Ascending aorta (tissue), 2 donors: ENCODE results near the gene RELT. TPM values are rescaled to one million over a fixed set of nuclear protein-coding genes. Genes with fewer than 3 reads are reported as not detected.

Experiments used
- DNase-seq, 2 donors: peaks; one replicate each; pipeline ENCODE4 v3.0.0-alpha.2; 2019; ENCODE audit warnings: low spot score in 2 of 2
- H3K27ac ChIP-seq, 2 donors: fragments of 200-600 bp; sonication (generic); one replicate each; pipeline ENCODE4 v1.5.1; 2016 to 2017; ENCODE audit warnings: mild to moderate bottlenecking in 1 of 2
- H3K27me3 ChIP-seq: fragments of 200-600 bp; sonication (generic); one replicate; pipeline ENCODE4 v1.5.1; 2017
- H3K36me3 ChIP-seq, 2 donors: fragments of 200-600 bp; sonication (generic); one replicate each; pipeline ENCODE4 v1.5.1; 2016
- H3K4me1 ChIP-seq, 2 donors: fragments of 200-600 bp; sonication (generic); one replicate each; pipeline ENCODE4 v1.5.1; 2016 to 2017; ENCODE audit warnings: mild to moderate bottlenecking in 1 of 2
- H3K4me3 ChIP-seq, 2 donors: fragments of 200-600 bp; sonication (generic); one replicate each; pipeline ENCODE4 v1.5.1; 2016 to 2017; ENCODE audit warnings: mild to moderate bottlenecking in 1 of 2
- H3K9me3 ChIP-seq, 2 donors: fragments of 200-600 bp; sonication (generic); one replicate each; pipeline ENCODE4 v1.5.1; 2016
- CTCF ChIP-seq, 3 experiments: fragments of 200-600 bp in 2 of 3; fragments of 450-650 bp in 1 of 3; sonication (generic) in 2 of 3; IDR thresholded peaks; one replicate each; pipeline ENCODE4 v1.5.1; 2016 to 2019; ENCODE audit warnings: antibody characterized with exemption in 3 of 3, mild to moderate bottlenecking in 1 of 3, moderate library complexity in 1 of 3
- intact Hi-C: fragments of 100-400 bp; cut with DNase I; formaldehyde crosslinking; loops from one replicate; pipeline ENCODE4 v1.15.1; 2023
- total RNA-seq: library from RNA; depleted of rRNA; stranded (reverse); fragments of >200 nt; gene quantifications from one replicate; pipeline ENCODE4 v1.1.0, GENCODE V29; 2016

Gene RELT
- total RNA-seq, 1 donor from 2014 or later, result 25.7 TPM

- Histone ChIP-seq H3K27ac (peak overlapping the region; percentile 79 to 89), H3K4me3 (peak overlapping the region; percentile 1 to 7), H3K9me3 (no peaks in the 10 kb centered on the region), H3K36me3 (peaks cover 5 to 6% of the 10 kb centered on the region in 2 donors), H3K27me3 (no peaks in the 10 kb centered on the region), H3K4me1 (peaks cover 50 to 88% of the 10 kb centered on the region in 2 donors)
- DNase-seq, result peak in 1 of 2 donors; percentile 84
- intact Hi-C loops, result no loop called here
- TF ChIP-seq CTCF (IDR thresholded peaks at IDR 0.05), result no peak
Observed at GRCh38 chr11:73331138-73331916, 44.9 kb upstream of the RELT start.

GRCh38 chr11:73333173-73333572 is 43.0 kb upstream of the RELT start:
- H3K36me3 ChIP-seq, result peaks cover 5 to 6% of the 10 kb centered on the region in 2 donors
- H3K4me3 ChIP-seq, result no peak overlapping the region
- DNase-seq, result no peak
- peak overlapping the region; percentile 79 to 89 for H3K27ac ChIP-seq
- no peak for TF ChIP-seq CTCF (IDR thresholded peaks at IDR 0.05)
- no peaks in the 10 kb centered on the region for H3K27me3 ChIP-seq
- intact Hi-C loops, result no loop called here
- no peaks in the 10 kb centered on the region for H3K9me3 ChIP-seq
- peaks cover 37 to 73% of the 10 kb centered on the region in 2 donors for H3K4me1 ChIP-seq

- no peak for DNase-seq
- H3K4me3 ChIP-seq, result peak overlapping the region in 1 of 2 donors; percentile 40
- H3K9me3 ChIP-seq, result no peaks in the 10 kb centered on the region
- H3K27me3 ChIP-seq, result no peaks in the 10 kb centered on the region
- intact Hi-C loops, result no loop called here
- H3K36me3 ChIP-seq, result peaks cover 5 to 6% of the 10 kb centered on the region in 2 donors
- TF ChIP-seq CTCF (IDR thresholded peaks at IDR 0.05), result no peak
- H3K27ac ChIP-seq, result peak overlapping the region; percentile 79 to 89
- peaks cover 41 to 71% of the 10 kb centered on the region in 2 donors for H3K4me1 ChIP-seq
Observed at GRCh38 chr11:73333640-73334383, 42.4 kb upstream of the RELT start.

GRCh38 chr11:73334384-73335203 is 41.6 kb upstream of the RELT start:
- intact Hi-C loops, result loop anchor here (1.0 kb wide), 1 partner anchor 27 kb away; no protein-coding TSS in a partner anchor
- DNase-seq, result peak; percentile 59 to 92
- H3K36me3 ChIP-seq, result peaks cover 5 to 6% of the 10 kb centered on the region in 2 donors
- peaks cover 42 to 73% of the 10 kb centered on the region in 2 donors for H3K4me1 ChIP-seq
- no peaks in the 10 kb centered on the region for H3K9me3 ChIP-seq
- H3K27me3 ChIP-seq, result no peaks in the 10 kb centered on the region
- TF ChIP-seq CTCF (IDR thresholded peaks at IDR 0.05), result peak in 1 of 3 experiments; percentile 19
- peak overlapping the region in 1 of 2 donors; percentile 40 for H3K4me3 ChIP-seq
- H3K27ac ChIP-seq, result peak overlapping the region; percentile 79 to 89
